Putamen (tissue), 1 donor: Measurements from ENCODE around the gene PLA2G1B.

Source experiments
- DNase-seq: peaks from one replicate; pipeline ENCODE4 v3.0.0-alpha.2; 2016; ENCODE audit warnings: low spot score

Gene PLA2G1B

DNA sequence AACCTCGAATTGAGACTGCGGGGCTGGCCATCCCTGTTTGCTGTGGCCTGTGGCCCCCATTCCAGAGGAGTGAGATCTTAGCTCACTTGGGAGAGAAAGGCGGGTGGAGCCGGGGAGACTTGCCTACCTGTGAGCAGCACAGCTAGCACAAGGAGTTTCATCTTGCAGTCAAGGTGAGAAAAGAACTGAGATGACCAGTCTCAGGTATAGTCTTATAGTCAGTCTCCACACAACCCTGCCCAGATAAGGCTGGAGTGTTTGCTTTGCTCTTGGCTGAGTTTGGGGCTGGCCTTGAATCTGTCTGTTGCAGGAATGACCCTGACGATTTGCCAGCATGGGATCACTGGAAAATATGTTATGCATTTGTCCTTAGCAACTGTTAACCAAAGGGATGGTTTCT, at the start of gene PLA2G1B:
PLA2G1B (minus strand) TSS at position 187 of the 400 bp plus-strand sequence; CDS start at position 161, 26 bp downstream.
- no peak for DNase-seq

DNA sequence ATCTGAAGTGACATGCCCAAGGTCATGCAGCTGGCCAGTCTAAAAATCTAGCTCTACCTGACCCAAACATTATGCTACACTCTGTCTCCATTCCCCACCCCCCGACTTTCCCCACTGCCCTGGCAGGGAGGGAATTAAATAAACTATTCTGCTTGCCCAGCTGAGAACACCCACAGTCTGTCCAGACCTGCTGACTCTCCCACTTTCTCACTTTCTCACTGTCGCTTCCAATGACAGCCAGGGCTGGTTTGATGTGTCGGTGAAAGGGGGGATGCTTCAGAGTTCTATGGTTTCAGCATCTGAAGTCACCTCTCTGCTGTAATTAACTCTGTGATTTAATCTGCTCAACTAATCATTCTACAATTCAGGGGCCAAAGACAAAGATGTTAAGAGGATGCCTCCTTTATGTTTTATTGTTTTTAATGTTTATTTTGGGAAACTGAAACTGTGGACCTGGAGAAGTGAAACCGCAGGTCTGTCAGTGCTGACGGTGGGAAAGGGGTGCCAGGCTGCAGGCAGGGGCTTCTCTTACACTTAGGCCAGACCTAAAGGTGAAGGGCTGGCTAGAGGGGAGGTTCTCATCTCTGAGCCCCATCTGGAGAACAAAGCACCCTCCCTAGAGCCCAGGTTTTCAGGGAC, 49.5 kb upstream of the PLA2G1B start:
- no peak for DNase-seq

DNA sequence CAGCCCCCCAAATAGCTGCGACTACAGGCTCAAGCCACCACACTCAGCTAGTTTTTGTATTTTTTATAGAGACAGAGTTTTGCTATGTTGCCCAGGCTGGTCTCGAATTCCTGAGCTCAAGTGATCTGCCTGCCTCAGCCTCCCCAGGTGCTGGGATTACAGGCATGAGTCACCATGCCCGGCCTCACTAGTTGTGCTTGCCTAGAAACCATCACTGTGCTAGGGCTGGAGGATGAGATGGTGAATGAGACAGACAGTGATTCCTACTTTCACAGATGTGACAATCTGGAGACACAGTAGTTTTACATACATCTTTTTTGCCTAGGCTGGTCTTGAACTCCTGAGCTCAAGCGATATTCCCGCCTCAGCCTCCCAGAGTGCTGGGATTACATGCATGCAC, 48.8 kb upstream of the PLA2G1B start:
- no peak for DNase-seq

DNA sequence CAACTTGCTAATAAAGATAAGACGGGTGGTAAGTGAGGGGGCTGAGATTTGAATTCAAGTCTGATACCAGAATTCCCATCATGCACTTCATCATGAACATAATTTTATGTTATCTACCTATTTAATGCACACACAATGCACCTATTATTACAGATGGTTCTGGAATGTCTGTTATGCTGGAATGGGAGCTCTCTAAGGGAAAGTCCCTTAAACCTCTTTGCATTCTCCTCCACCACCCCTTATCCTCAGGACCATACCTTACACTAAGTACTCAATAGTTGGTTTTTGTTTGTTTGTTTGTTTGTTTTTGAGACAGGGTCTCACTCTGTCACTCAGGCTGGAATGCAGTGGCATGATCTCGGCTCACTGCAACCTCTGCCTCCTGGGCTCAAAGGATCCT, 48.4 kb upstream of the PLA2G1B start:
- no peak for DNase-seq

DNA sequence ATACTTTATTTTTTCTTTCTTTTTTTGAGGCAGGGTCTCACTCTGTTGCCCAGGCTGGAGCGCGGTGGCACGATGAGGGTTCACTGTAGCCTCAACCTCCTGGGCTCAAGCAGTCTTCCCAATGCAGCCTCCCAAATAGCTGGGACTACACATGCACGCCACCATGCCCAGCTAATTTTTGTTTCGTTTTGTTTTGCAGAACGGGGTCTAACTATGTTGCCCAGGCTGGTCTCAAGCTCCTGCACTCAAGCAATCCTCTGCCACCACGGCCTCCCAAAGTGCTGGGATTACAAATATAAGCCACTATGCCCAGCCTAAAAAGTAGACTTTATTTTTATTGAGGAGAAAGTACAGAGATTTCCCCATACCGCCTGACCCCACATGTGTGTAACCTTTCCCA, 46.1 kb upstream of the PLA2G1B start:
- no peak for DNase-seq

DNA sequence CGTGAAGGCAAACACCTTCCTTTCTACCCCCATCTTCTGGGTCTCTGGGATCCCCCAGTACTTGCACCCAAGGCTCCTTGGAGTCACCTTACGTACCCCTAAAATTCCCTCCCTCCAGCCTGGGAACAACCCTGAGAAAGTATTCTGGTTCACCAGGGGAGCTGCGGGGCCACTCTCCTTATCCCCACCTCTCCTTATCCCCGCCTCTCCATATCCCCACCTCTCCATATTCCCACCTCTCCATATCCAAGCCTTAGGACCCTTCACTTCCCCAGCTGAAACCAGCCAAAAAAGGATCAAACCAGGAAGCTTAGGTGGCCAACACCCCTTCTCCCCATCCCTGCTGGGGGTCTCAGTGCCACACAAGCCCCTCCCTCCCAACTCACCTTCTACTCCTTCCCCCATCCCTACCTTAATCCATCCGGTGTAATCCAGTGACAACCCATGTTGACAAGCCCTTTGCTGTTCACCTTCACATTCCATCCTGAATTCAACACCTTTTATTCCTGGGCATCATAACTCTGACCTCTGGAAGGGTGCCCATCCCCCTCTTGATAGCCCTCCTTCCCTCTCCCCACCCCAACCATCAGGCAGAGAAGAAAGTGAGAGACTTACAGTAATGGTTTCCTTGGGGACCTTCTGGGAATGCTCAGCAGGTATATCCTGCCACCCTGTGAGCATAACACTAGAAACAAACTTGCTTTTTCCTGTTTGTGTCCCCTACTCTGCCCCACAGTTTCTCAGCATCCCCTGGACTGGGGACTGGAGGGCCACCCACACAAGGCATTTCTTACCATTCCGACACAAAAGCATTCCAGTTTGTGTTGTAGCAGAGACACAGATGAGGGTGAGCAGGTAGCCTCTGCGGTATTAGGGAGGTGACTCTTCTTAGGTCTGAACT, 43.0 kb upstream of the PLA2G1B start:
- no peak for DNase-seq

DNA sequence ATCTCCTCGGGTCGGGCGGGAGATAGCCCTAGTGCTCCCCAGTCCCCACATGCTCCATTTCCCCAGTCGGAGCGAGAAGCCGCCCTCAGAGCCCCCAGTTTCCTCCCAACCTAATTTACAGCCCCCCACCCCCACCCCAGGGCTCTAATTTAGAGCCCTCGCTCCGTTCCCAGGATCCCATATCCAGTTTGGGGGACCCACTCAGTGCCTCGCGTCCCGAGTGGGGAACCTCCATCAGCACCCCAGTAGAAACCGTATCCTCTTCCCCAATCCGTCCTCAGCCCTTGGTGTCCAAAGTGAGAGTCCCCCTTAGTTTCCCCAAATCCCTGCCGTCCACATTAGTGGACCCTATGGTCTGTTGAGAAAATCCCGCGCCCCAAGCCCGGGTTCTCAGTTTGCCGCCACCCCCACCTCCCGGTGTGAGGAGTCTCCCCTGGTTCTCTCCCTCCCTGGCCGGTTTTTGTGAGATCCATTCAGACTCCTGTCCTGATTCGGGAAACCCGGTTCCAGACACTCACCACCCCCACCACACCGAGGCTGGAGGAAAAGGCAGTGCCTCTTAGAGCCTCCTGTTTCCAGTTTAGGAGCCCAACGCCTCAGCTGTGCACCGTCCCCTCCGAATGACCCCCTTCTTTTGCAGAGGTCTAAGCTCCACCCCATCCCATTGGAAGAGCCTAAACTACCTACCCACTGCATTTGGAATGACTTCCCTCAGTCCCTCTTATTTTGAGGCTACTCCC, 42.2 kb upstream of the PLA2G1B start:
- no peak for DNase-seq

DNA sequence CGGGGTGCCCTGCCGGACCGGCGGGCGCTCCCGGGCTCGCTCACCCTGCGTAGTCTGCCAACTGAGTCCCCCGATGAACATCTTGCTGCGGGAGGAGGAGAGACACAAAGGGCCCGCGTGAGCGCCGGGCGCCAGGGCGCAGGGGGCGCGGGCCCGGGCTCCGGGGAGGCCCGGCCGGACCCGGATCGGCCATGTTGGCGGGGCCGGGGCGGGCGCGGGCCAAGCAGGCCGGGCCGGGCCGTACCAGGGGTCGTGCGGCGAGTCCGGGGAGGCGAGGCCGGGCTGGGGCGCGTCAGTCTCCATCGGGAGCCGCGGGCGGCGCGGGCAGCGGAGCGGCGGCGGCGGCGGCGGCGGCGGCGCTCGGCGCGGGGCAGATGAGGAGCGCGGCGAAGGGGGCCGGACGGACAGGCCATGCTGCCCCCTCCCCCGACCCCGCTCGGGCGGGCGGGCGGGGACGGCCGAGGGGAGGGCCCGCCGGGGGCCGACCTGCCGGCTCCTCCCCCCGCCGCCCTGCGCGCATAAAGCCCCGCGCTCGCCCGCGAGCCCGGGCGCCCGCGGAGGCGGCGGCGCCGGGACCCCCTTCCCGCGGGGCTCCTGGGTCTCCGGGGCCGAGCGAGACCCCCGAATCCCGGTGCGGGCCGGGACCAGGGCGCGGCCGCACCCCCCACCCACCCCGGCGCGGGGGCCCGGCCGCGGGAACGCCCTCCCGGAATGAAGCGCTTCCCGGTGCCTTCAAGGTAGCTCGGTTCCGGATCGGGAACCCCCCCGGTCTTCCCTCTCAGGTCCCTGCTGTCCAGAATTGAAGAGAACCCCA, 41.4 kb upstream of the PLA2G1B start, which contains the start of gene MSI1:
MSI1 (minus strand) TSS at position 376 of the 814 bp plus-strand sequence; CDS start at position 303, 73 bp downstream.
- DNase-seq = no peak

DNA sequence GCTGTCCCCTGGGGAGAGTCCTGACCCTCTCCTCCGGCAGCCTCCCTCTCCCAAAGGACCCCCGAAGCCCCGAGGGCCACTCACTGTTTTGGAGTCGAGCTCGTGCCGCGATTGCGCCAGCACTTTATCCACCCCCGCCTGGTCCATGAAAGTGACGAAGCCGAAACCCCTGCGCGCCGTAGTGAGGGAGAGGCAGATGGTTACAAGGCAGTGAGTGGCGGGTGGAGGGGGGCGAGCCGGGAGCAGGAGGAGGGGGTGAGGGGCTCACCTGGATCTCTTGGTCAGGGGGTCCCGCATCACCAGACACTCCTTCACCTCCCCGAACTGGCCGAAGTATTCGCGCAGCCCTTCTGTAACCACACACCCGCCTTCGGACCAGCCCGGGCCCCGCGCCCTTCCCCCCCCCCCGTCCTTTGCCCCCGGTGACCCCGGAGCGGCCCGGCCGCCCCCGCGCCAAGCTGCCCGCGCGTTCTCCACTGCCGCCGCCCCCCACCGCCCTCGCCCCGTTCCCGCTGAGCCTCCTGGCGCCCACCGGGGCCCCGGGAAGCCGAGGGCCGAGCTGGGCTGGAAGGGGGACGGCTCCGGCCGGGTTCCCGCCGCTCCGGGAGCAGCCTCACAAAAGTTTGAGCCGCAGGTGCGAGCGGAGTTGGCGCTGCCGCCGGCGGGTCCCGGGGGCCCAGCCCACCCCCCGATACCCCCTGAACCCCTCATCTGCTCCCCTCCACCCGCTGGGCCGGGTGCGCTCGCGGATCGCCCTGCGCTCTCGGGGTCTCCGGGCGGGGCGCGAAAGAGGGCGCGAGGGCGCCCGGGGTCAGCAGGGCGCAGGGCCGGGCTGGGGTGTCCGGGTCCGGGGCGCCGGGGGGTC, 40.6 kb upstream of the PLA2G1B start:
- no peak for DNase-seq

DNA sequence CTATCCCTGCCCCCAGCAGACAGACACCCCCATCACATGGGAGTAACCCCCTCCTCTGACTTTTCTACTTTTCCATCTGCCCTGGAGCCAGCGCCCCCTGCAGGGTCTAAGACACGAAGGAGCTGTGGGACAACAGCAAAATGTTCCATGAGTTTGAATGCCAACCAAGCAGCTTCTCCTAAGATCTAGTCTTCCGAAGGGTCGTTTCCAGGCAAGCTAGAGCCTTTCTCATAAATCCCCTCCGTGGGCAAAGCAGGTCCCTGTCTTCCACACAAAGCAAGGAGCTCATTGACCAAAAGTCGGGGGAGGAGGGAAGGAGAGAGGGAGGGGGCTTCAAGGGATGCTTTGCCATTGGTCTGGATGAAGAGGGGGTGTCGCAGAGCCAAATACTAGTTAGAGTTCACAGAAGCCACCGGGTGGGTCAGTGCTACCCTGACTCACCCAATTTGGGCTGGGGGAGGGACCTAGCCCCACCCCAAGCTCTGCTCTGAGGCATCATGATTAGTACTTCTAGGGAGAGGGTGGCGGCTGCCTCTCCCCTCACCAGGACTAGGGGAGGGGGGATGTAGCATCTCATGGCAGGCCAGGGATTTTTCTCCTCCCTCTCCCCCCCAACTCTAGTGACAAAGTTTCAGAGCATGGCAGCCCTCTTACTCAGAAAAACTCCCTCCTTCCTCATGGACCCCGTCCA, 39.8 kb upstream of the PLA2G1B start:
- DNase-seq = no peak

DNA sequence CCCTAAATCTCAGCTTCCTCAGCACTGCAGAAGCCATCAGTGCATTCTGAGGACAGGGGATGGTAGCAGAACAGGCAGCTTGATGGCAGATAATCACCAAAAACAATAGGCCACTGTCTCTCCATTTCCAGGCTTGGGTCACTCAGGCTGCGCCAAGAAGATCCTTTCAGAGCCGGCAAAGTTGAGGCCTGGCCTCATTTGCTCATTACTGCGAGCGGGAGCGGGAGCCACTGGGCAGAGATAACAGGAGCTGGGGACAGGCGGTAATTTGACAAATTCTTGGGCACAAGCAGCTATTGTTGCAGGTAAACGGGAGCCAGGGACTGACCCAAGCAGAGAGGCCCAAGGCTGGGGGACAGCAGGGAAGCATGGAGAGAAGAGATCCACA, 39.3 kb upstream of the PLA2G1B start:
- DNase-seq = peak; percentile 30

DNA sequence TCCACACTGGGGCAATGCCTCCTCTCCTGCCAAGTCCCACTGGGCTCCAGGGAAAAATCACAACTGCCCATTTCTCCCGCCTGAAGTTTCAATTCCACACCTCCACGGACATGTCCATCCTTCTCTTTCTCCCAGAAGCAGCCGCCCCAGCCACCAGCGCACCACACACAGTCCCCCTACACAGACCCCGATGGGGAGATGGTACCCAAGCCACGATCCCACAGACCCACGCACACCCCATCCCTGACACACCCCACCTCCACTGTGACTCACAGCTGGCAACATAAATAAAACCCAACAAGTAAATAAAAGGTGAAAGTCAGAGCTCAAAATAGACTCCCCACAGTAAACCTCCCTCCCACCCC, 38.7 kb upstream of the PLA2G1B start:
- DNase-seq = no peak

DNA sequence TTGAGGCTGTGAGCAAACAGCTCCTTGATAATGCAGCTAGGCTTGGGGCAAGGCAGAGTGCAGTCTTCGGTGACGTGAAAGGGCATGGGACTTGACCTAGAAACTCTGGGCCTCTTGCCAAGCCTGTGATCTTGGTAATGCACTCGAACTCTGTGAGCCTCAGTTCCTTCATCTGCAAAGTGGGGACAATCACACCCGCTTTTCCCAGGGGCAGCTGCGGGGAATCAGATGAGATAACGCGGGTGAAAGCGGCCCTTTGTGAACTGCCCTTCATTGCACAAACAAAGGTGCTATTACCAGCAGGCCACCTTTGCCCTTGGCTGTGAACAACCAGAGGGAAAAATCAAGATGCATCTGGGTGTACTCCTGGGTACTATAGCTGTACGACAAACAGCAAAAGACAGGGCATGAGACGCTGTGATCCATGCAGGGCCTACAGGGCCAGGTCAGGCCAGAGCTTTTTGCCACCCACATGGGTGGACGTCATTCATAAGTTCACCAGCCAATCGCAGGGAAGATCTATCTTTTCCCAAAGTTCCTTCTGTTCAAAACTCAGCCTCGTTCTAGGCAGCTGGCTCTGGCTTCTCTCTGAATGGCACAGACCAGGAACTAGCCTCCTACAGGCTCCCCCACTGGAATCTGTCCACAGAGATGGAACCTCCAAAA, 38.2 kb upstream of the PLA2G1B start:
- DNase-seq = peak; percentile 27

DNA sequence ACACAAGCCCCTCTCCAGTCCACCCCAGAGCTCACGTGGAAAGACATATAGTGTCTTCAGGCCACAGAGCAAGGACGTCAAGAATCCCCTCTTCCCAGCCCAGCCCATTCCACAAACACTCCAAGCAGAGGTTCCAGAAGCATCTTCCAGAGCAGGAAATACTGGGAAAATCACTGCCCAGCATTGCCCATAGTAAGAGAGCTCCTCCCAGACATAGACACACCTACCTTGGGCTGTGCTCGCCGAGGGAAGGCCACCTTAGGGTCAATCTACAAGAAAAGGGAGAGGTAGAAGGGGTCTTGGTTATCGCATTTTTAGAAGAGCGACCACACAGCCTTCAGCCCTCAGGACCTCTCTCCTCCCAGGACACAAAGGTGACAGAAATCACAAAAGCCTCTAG, 36.9 kb upstream of the PLA2G1B start:
- no peak for DNase-seq

DNA sequence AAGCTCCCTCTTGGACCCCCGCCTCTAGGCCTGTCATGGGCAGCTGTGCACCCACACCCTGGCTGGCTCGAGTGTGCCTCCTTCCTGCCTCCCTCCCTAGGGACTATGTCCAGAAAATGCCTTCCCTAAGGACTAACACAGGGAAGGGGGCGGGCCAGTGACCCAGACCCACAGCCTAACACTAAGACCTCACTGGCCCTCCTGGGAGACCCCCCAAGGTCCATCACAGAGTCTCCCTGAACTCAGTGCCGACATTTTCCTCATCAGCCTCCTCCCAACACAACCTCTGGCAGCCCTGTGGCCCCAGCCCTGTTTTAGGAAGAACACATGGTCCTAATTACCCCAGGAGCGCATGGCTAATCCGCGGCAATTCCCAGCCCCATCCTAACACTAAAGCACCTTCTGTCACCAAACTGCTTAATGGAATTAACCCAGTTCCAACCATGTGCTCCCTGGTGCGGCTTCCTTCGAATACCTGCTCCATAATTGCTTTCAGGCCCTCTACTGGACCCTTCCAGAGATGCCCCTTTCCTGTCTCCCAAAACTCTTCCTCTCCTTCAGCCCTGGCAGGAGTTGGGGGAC, 35.8 kb upstream of the PLA2G1B start:
- no peak for DNase-seq

DNA sequence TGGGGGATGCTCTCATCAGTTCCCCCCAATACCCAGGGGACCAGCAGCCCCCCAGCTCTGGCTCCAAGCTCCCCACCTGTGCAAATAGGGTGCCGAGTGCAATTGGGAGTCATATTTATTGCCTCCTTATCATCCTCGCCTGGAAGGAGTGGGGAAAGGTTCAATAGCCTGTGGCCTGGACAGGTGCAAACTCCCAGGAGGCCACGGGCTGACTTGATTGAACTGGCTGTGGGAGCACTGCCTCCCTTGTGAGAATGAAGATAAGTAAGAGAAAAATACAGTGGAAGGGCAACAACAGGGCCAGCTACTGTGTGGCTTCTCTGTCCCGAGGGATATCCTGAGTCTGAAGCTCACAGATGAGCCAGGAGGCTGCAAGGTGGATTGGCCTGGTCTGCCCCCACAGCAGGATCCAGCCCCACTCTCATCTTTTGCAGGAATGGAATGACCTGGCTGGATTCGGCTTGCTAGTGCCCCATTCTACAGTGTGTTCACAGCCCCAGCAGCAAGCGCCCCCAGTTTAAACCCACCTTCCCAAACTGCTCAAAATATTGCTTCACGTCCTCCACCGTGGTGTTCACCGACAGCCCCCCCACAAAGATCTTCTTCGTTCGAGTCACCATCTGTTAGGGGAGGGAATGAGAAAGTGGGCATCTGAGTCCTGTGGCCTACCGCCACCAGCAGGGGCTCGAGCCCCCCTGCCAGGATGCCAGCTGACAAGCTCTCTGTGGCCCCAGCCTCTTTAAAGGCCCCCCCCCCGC, 35.1 kb upstream of the PLA2G1B start:
- no peak for DNase-seq

DNA sequence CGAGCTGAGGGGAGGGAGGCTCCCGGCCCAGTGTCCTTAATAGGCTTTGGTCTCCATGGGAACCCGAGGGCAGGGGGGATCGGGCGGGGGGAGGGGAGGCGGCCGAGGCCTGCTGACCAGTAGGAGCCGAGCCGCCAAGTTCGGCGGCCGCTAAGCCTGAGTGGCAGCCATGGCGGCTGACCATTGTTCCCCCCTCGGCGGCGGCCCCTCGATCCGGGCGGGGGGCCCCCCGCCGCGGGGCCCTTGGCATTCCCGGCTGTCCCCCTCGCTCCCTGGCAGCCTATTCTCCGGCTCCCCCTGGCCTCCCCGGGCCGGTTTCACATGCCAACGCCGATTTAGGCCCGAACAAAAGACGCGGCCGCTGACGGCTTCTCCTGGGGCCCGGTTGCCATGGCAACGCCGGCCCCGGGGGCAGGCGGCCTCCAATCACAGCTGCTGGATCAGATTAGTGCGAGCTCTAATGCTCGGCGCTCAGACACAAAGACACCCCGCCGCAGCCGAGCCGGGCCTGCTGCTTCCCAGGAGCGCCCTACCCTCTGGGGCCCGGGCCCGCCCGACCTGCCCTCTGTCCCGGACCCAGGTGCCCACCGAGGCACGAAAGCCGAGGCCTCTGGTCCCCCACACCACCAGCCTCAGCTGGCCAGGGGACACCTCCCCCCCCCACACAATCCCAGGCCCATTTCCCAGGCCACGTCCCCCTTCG, 34.1 kb upstream of the PLA2G1B start:
- peak; percentile 92 for DNase-seq

DNA sequence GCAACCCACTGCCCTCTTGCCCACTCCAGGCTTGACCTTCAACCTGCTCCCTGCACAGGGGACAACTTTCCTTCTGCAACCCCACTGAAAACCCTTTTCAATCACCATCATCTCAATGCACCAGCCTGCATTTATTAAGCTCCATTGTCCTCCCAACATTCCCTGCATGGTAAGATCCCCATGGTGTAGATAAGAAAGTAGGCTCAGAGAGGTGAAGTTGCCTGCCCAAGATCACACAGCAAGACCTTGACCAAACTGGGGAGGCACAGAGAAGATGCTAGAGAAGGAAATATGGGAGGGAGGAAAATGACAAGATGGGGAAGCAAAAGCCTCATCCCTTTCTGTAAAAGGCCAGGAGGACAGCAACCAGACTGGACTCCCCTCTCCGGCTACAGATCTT, 31.5 kb upstream of the PLA2G1B start:
- no peak for DNase-seq
